NCI-H510A treated with DMSO at 0.1 percent for 48 hours (cell line): ENCODE measurements around the gene TAAR2.
"Not testable (repeated sequence)": the region's sequence is repeated elsewhere in the genome, so short reads cannot be mapped to it uniquely, and the experiment has no call there.

ENCODE experiments used
- DNase-seq: peaks from one replicate; lab custom pipeline; 2025; lab: John Stamatoyannopoulos, UW

TAAR2 gene

GRCh38 chr6:132624175-132624574, at the start of gene TAAR2:
TAAR2 (minus strand) TSS chr6:132624275; CDS start chr6:132624275, 0 bp downstream.
- no peak for DNase-seq

- no peak for DNase-seq
Measured at GRCh38 chr6:132673376-132674094, 49.5 kb upstream of the TAAR2 start.

GRCh38 chr6:132671295-132671694, 47.2 kb upstream of the TAAR2 start:
- DNase-seq, result no peak

GRCh38 chr6:132669690-132670291, 45.7 kb upstream of the TAAR2 start:
- no peak for DNase-seq

GRCh38 chr6:132666118-132666517, 42.0 kb upstream of the TAAR2 start:
- no peak for DNase-seq

GRCh38 chr6:132664309-132665034, 40.4 kb upstream of the TAAR2 start:
- no peak for DNase-seq

GRCh38 chr6:132663661-132664060, 39.6 kb upstream of the TAAR2 start:
- DNase-seq, result no peak

- DNase-seq, result no peak
Measured at GRCh38 chr6:132661906-132662305, 37.8 kb upstream of the TAAR2 start.

GRCh38 chr6:132659082-132659481, 35.0 kb upstream of the TAAR2 start, which contains the start of gene TAAR1:
TAAR1 (minus strand) TSS chr6:132659182; CDS start chr6:132646003, 13,179 bp downstream.
- no peak for DNase-seq

GRCh38 chr6:132651062-132651461, 27.0 kb upstream of the TAAR2 start:
- DNase-seq, result no peak

GRCh38 chr6:132650429-132650828, 26.4 kb upstream of the TAAR2 start:
- DNase-seq, result no peak

GRCh38 chr6:132648828-132649227, 24.8 kb upstream of the TAAR2 start:
- no peak for DNase-seq

- no peak for DNase-seq
Measured at GRCh38 chr6:132648356-132648755, 24.3 kb upstream of the TAAR2 start.

GRCh38 chr6:132643547-132643946, 19.5 kb upstream of the TAAR2 start:
- DNase-seq, result no peak

GRCh38 chr6:132637135-132637534, 13.1 kb upstream of the TAAR2 start:
- not testable (repeated sequence) for DNase-seq

GRCh38 chr6:132635906-132636305, 11.8 kb upstream of the TAAR2 start:
- DNase-seq, result not testable (repeated sequence)

- DNase-seq, result not testable (repeated sequence)
Measured at GRCh38 chr6:132635288-132635687, 11.2 kb upstream of the TAAR2 start.

- DNase-seq, result no peak
Measured at GRCh38 chr6:132634796-132635195, 10.7 kb upstream of the TAAR2 start.

GRCh38 chr6:132633362-132633761, 9.3 kb upstream of the TAAR2 start:
- no peak for DNase-seq

- no peak for DNase-seq
Measured at GRCh38 chr6:132623106-132623845, 799 bp downstream of the TAAR2 start.

- DNase-seq, result no peak
Measured at GRCh38 chr6:132616677-132617076, 7.4 kb downstream of the TAAR2 start.

GRCh38 chr6:132614554-132614953, 9.5 kb downstream of the TAAR2 start:
- DNase-seq, result no peak
